ENCODE results near the gene SEMA6B.
"Not testable (repeated sequence)": the region's sequence is repeated elsewhere in the genome, so short reads cannot be mapped to it uniquely, and the experiment has no call there.

SEMA6B gene

GRCh38 chr19:4596033-4596904 is 36.8 kb upstream of the SEMA6B start:
- H3K36me3 ChIP-seq (ENCODE audit: control insufficient read depth, insufficient read depth, low read length): no peaks in the 10 kb centered on the region
- H3K4me3 ChIP-seq (ENCODE audit: low read length): no peak overlapping the region
- H3K27me3 ChIP-seq (ENCODE audit: control insufficient read depth, insufficient read depth, low read length): peaks cover 6% of the 10 kb centered on the region
- H3K9ac ChIP-seq (ENCODE audit: low read length): no peak overlapping the region
- no peaks in the 10 kb centered on the region for H3K4me1 ChIP-seq (ENCODE audit: control insufficient read depth, insufficient read depth, low read length)
- H3K27ac ChIP-seq (ENCODE audit: low read depth, low read length): no peak overlapping the region

- H3K36me3 ChIP-seq (ENCODE audit: control insufficient read depth, insufficient read depth, low read length); H3K27ac ChIP-seq (ENCODE audit: low read depth, low read length); H3K27me3 ChIP-seq (ENCODE audit: control insufficient read depth, insufficient read depth, low read length); H3K9ac ChIP-seq (ENCODE audit: low read length); H3K4me3 ChIP-seq (ENCODE audit: low read length); H3K4me1 ChIP-seq (ENCODE audit: control insufficient read depth, insufficient read depth, low read length): not testable (repeated sequence)
Observed at GRCh38 chr19:4595158-4595557, 35.7 kb upstream of the SEMA6B start.

- no peak overlapping the region for H3K9ac ChIP-seq (ENCODE audit: low read length)
- H3K4me1 ChIP-seq (ENCODE audit: control insufficient read depth, insufficient read depth, low read length): no peaks in the 10 kb centered on the region
- no peak overlapping the region for H3K4me3 ChIP-seq (ENCODE audit: low read length)
- H3K36me3 ChIP-seq (ENCODE audit: control insufficient read depth, insufficient read depth, low read length): no peaks in the 10 kb centered on the region
- no peak overlapping the region for H3K27ac ChIP-seq (ENCODE audit: low read depth, low read length)
- H3K27me3 ChIP-seq (ENCODE audit: control insufficient read depth, insufficient read depth, low read length): peaks cover 3% of the 10 kb centered on the region
Observed at GRCh38 chr19:4594201-4594600, 34.7 kb upstream of the SEMA6B start.

- Histone ChIP-seq H3K9ac (ENCODE audit: low read length) (no peak overlapping the region), H3K36me3 (ENCODE audit: control insufficient read depth, insufficient read depth, low read length) (no peaks in the 10 kb centered on the region), H3K4me3 (ENCODE audit: low read length) (no peak overlapping the region), H3K4me1 (ENCODE audit: control insufficient read depth, insufficient read depth, low read length) (no peaks in the 10 kb centered on the region), H3K27me3 (ENCODE audit: control insufficient read depth, insufficient read depth, low read length) (peaks cover 3% of the 10 kb centered on the region), H3K27ac (ENCODE audit: low read depth, low read length) (no peak overlapping the region)
Observed at GRCh38 chr19:4593409-4593851, 33.9 kb upstream of the SEMA6B start.

- Histone ChIP-seq H3K4me3 (ENCODE audit: low read length) (no peak overlapping the region), H3K27me3 (ENCODE audit: control insufficient read depth, insufficient read depth, low read length) (peaks cover 3% of the 10 kb centered on the region), H3K4me1 (ENCODE audit: control insufficient read depth, insufficient read depth, low read length) (no peaks in the 10 kb centered on the region), H3K27ac (ENCODE audit: low read depth, low read length) (no peak overlapping the region), H3K9ac (ENCODE audit: low read length) (no peak overlapping the region), H3K36me3 (ENCODE audit: control insufficient read depth, insufficient read depth, low read length) (no peaks in the 10 kb centered on the region)
Observed at GRCh38 chr19:4592445-4592844, 33.0 kb upstream of the SEMA6B start.

GRCh38 chr19:4591320-4591719 is 31.8 kb upstream of the SEMA6B start:
- no peak overlapping the region for H3K4me3 ChIP-seq (ENCODE audit: low read length)
- H3K4me1 ChIP-seq (ENCODE audit: control insufficient read depth, insufficient read depth, low read length): no peaks in the 10 kb centered on the region
- H3K36me3 ChIP-seq (ENCODE audit: control insufficient read depth, insufficient read depth, low read length): no peaks in the 10 kb centered on the region
- H3K9ac ChIP-seq (ENCODE audit: low read length): no peak overlapping the region
- H3K27ac ChIP-seq (ENCODE audit: low read depth, low read length): no peak overlapping the region
- peaks cover 5% of the 10 kb centered on the region for H3K27me3 ChIP-seq (ENCODE audit: control insufficient read depth, insufficient read depth, low read length)

- no peak overlapping the region for H3K27ac ChIP-seq (ENCODE audit: low read depth, low read length)
- no peak overlapping the region for H3K9ac ChIP-seq (ENCODE audit: low read length)
- H3K27me3 ChIP-seq (ENCODE audit: control insufficient read depth, insufficient read depth, low read length): peaks cover 9% of the 10 kb centered on the region
- no peaks in the 10 kb centered on the region for H3K36me3 ChIP-seq (ENCODE audit: control insufficient read depth, insufficient read depth, low read length)
- no peaks in the 10 kb centered on the region for H3K4me1 ChIP-seq (ENCODE audit: control insufficient read depth, insufficient read depth, low read length)
- H3K4me3 ChIP-seq (ENCODE audit: low read length): no peak overlapping the region
Observed at GRCh38 chr19:4590559-4590958, 31.1 kb upstream of the SEMA6B start.

- Histone ChIP-seq H3K36me3 (ENCODE audit: control insufficient read depth, insufficient read depth, low read length) (no peaks in the 10 kb centered on the region), H3K27ac (ENCODE audit: low read depth, low read length) (no peak overlapping the region), H3K4me1 (ENCODE audit: control insufficient read depth, insufficient read depth, low read length) (no peaks in the 10 kb centered on the region), H3K9ac (ENCODE audit: low read length) (no peak overlapping the region), H3K4me3 (ENCODE audit: low read length) (no peak overlapping the region), H3K27me3 (ENCODE audit: control insufficient read depth, insufficient read depth, low read length) (peaks cover 14% of the 10 kb centered on the region)
Observed at GRCh38 chr19:4589579-4590410, 30.3 kb upstream of the SEMA6B start.

- no peak overlapping the region for H3K9ac ChIP-seq (ENCODE audit: low read length)
- H3K4me3 ChIP-seq (ENCODE audit: low read length): no peak overlapping the region
- H3K36me3 ChIP-seq (ENCODE audit: control insufficient read depth, insufficient read depth, low read length): no peaks in the 10 kb centered on the region
- H3K27ac ChIP-seq (ENCODE audit: low read depth, low read length): no peak overlapping the region
- H3K4me1 ChIP-seq (ENCODE audit: control insufficient read depth, insufficient read depth, low read length): no peaks in the 10 kb centered on the region
- H3K27me3 ChIP-seq (ENCODE audit: control insufficient read depth, insufficient read depth, low read length): peaks cover 26% of the 10 kb centered on the region
Observed at GRCh38 chr19:4588291-4588761, 28.8 kb upstream of the SEMA6B start.

GRCh38 chr19:4587527-4587926 is 28.0 kb upstream of the SEMA6B start:
- Histone ChIP-seq H3K27ac (ENCODE audit: low read depth, low read length) (no peak overlapping the region), H3K27me3 (ENCODE audit: control insufficient read depth, insufficient read depth, low read length) (peaks cover 25% of the 10 kb centered on the region), H3K36me3 (ENCODE audit: control insufficient read depth, insufficient read depth, low read length) (no peaks in the 10 kb centered on the region), H3K4me1 (ENCODE audit: control insufficient read depth, insufficient read depth, low read length) (no peaks in the 10 kb centered on the region), H3K4me3 (ENCODE audit: low read length) (no peak overlapping the region), H3K9ac (ENCODE audit: low read length) (no peak overlapping the region)

- no peaks in the 10 kb centered on the region for H3K36me3 ChIP-seq (ENCODE audit: control insufficient read depth, insufficient read depth, low read length)
- peaks cover 31% of the 10 kb centered on the region for H3K27me3 ChIP-seq (ENCODE audit: control insufficient read depth, insufficient read depth, low read length)
- H3K27ac ChIP-seq (ENCODE audit: low read depth, low read length): no peak overlapping the region
Observed at GRCh38 chr19:4586691-4587090, 27.2 kb upstream of the SEMA6B start.

GRCh38 chr19:4586245-4586644 is 26.8 kb upstream of the SEMA6B start:
- H3K4me1 ChIP-seq (ENCODE audit: control insufficient read depth, insufficient read depth, low read length): no peaks in the 10 kb centered on the region
- H3K27ac ChIP-seq (ENCODE audit: low read depth, low read length): no peak overlapping the region

More at GRCh38 chr19:4586691-4587090, 27.2 kb upstream of the SEMA6B start:
- no peak overlapping the region for H3K9ac ChIP-seq (ENCODE audit: low read length)
- H3K4me3 ChIP-seq (ENCODE audit: low read length): no peak overlapping the region
- H3K4me1 ChIP-seq (ENCODE audit: control insufficient read depth, insufficient read depth, low read length): no peaks in the 10 kb centered on the region

More at GRCh38 chr19:4586245-4586644, 26.8 kb upstream of the SEMA6B start:
- Histone ChIP-seq H3K9ac (ENCODE audit: low read length) (no peak overlapping the region), H3K36me3 (ENCODE audit: control insufficient read depth, insufficient read depth, low read length) (no peaks in the 10 kb centered on the region), H3K27me3 (ENCODE audit: control insufficient read depth, insufficient read depth, low read length) (peaks cover 32% of the 10 kb centered on the region), H3K4me3 (ENCODE audit: low read length) (no peak overlapping the region)

Measured in rectal smooth muscle tissue (tissue), 1 donor.